Activated T-helper 1 cell treated with Interleukin-2 at 50 U/mL for 16 hours (primary cell): ENCODE measurements around the gene LHPP.

Experiments
- DNase-seq: peaks from one replicate; pipeline ENCODE4 v3.0.0-alpha.2; 2020; ENCODE audit warnings: low read depth

Gene LHPP

GRCh38 chr10:124658591-124659242, 197.1 kb downstream of the LHPP start:
- DNase-seq = no peak

DNA sequence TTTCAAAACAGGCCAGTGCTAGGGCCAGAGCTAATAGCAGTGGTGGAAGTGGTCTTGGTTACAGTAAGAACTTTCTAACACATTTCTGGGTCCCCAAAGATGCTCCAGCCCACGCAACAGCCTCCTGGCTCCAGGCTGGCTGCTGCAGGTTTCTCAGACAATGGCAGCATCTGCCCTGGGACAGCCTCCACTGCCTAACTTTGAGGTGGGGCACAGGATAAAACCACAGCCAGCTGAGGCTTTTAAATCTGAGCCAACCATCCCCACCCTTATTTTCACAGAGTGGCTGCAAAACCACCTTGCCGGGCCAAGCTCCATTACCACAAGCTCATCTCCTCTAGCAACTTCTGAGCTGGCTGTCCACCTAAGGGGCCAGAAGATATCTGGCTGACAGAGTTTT, 197.8 kb downstream of the LHPP start:
- DNase-seq = no peak

GRCh38 chr10:124660404-124661125, 198.9 kb downstream of the LHPP start:
- no peak for DNase-seq

- DNase-seq = no peak
Measured at GRCh38 chr10:124661660-124662180, 200.1 kb downstream of the LHPP start.

DNA sequence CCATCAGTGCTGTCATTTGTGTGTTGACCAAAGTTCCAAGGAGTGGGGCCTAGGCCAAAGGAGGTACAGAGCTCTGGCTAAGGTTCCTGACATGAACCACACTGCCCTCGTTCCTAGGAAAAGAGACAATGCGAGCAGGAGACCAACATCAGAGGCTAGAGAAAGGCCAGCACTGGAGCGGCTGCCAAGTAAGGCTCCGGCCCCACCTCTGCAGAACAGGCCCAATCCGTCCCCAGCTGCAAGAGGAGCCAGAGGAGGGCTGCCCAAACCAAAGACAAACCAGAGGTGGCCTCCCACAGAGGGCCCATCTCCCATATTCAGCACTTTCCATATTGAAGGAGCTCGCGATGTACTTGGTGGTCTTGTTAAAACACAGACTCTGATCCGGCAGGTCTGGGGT, 201.6 kb downstream of the LHPP start:
- no peak for DNase-seq
